ENCODE data around the gene XRCC5.

GRCh38 chr2:216081012-216081411 lies 28.1 kb upstream of the XRCC5 start:
- no peak for TF ChIP-seq POLR2A (IDR thresholded peaks at IDR 0.05; ENCODE audit: low read depth, low read length)
- TF ChIP-seq POLR2AphosphoS5 (IDR thresholded peaks at IDR 0.05; ENCODE audit: low read depth, low read length): no peak
- no peak for TF ChIP-seq TAF1 (IDR thresholded peaks at IDR 0.05; ENCODE audit: low read depth, low read length)

Data from GM12891 (cell line).